HepG2 (cell line): ENCODE results near the gene VAC14. TPM values are rescaled to one million over a fixed set of nuclear protein-coding genes. Genes with fewer than 3 reads are reported as not detected.

Experiments
- BHLHE40 ChIP-seq: IDR thresholded peaks from 2 replicates; pipeline ENCODE4 v1.6.1; 2011; ENCODE audit warnings: low read length, improper control_type of control experiment
- HINFP ChIP-seq: sonication (generic); formaldehyde crosslinking; IDR thresholded peaks from 2 replicates; pipeline ENCODE4 v1.4.0; 2020; ENCODE audit warnings: low read depth, mild to moderate bottlenecking, missing genetic modification reagents
- HOXA3 ChIP-seq: sonication (generic); formaldehyde crosslinking; IDR thresholded peaks from 2 replicates; pipeline ENCODE4 v1.5.0; 2020; ENCODE audit warnings: missing genetic modification reagents
- KIAA2018 ChIP-seq: sonication (generic); formaldehyde crosslinking; IDR thresholded peaks from 2 replicates; pipeline ENCODE4 v1.5.0; 2020; ENCODE audit warnings: mild to moderate bottlenecking, missing genetic modification reagents, borderline replicate concordance
- KLF16 ChIP-seq, 2 experiments: sonication (generic) in 1 of 2; formaldehyde crosslinking in 1 of 2; IDR thresholded peaks; 2 replicates each; pipeline versions ENCODE4 v1.6.1 to v1.8.0; 2016 to 2023; ENCODE audit warnings: missing genetic modification reagents in 2 of 2, missing compliant biosample characterization in 1 of 2
- KLF6 ChIP-seq: IDR thresholded peaks from 2 replicates; pipeline ENCODE4 v1.8.0; 2016; ENCODE audit warnings: missing biosample characterization, missing genetic modification reagents
- MXD3 ChIP-seq: IDR thresholded peaks from 2 replicates; pipeline ENCODE4 v1.6.1; 2016; ENCODE audit warnings: mild to moderate bottlenecking, missing biosample characterization, missing genetic modification reagents
- MYC ChIP-seq: sonication (generic); formaldehyde crosslinking; IDR thresholded peaks from 2 replicates; pipeline ENCODE4 v1.9.0; 2021; ENCODE audit warnings: missing genetic modification reagents, borderline replicate concordance
- POLR2A ChIP-seq, 2 experiments: IDR thresholded peaks; 2 replicates each; pipeline ENCODE4 v1.6.1; 2011; ENCODE audit warnings: low read depth in 2 of 2, low read length in 2 of 2, mild to moderate bottlenecking in 1 of 2, moderate library complexity in 1 of 2; ENCODE audit not compliant: insufficient read depth in 1 of 2
- SAP130 ChIP-seq: IDR thresholded peaks from 2 replicates; pipeline ENCODE4 v1.6.1; 2016; ENCODE audit warnings: low read depth
- SRSF9 ChIP-seq: fragments of 200-400 bp; formaldehyde crosslinking; IDR thresholded peaks from 2 replicates; pipeline ENCODE4 v1.6.1; 2018; ENCODE audit warnings: borderline replicate concordance, mild to moderate bottlenecking, low read depth, low read length; ENCODE audit not compliant: insufficient read depth, poor library complexity, severe bottlenecking
- U2AF2 ChIP-seq: fragments of 200-400 bp; formaldehyde crosslinking; IDR thresholded peaks from 2 replicates; pipeline ENCODE4 v1.6.1; 2017; ENCODE audit warnings: low read depth, mild to moderate bottlenecking, low read length
- XRCC5 ChIP-seq: fragments of 200-400 bp; formaldehyde crosslinking; optimal IDR thresholded peaks from 2 replicates; pipeline ENCODE3; 2017; ENCODE audit warnings: mild to moderate bottlenecking, low read length
- ZBTB7A ChIP-seq: sonication (generic); formaldehyde crosslinking; IDR thresholded peaks from 2 replicates; pipeline ENCODE4 v1.8.0; 2022; ENCODE audit warnings: mild to moderate bottlenecking, missing genetic modification reagents
- ZFAT ChIP-seq: sonication (generic); formaldehyde crosslinking; conservative IDR thresholded peaks from 2 replicates; pipeline ENCODE4 v1.8.1; 2023; ENCODE audit warnings: missing genetic modification reagents, inconsistent platforms
- ZFP37 ChIP-seq: sonication (generic); formaldehyde crosslinking; IDR thresholded peaks from 2 replicates; pipeline ENCODE4 v1.4.0; 2020; ENCODE audit warnings: missing genetic modification reagents, borderline replicate concordance
- ZFX ChIP-seq: sonication (generic); formaldehyde crosslinking; IDR thresholded peaks from 2 replicates; pipeline ENCODE4 v1.4.0; 2020; ENCODE audit warnings: mild to moderate bottlenecking, low read depth, missing genetic modification reagents, moderate library complexity
- ZMAT3 ChIP-seq: sonication (generic); formaldehyde crosslinking; conservative IDR thresholded peaks from 2 replicates; pipeline ENCODE4 v1.7.0; 2021; ENCODE audit warnings: missing genetic modification reagents
- ZNF205 ChIP-seq: IDR thresholded peaks from 2 replicates; pipeline ENCODE4 v1.6.1; 2018; ENCODE audit warnings: missing biosample characterization, missing genetic modification reagents
- ZNF563 ChIP-seq: sonication (generic); formaldehyde crosslinking; IDR thresholded peaks from 2 replicates; pipeline ENCODE4 v1.8.0; 2022; ENCODE audit warnings: mild to moderate bottlenecking, moderate library complexity, missing genetic modification reagents
- ZNF747 ChIP-seq: sonication (generic); formaldehyde crosslinking; IDR thresholded peaks from 2 replicates; pipeline ENCODE4 v1.8.1; 2023; ENCODE audit warnings: missing genetic modification reagents, mild to moderate bottlenecking, borderline replicate concordance
- ZSCAN29 ChIP-seq: sonication (generic); formaldehyde crosslinking; conservative IDR thresholded peaks from 2 replicates; pipeline ENCODE4 v1.4.0; 2020; ENCODE audit warnings: mild to moderate bottlenecking, missing genetic modification reagents
- polyA plus RNA-seq, 8 experiments: library from polyadenylated mRNA; depleted of rRNA in 3 of 8; stranded (reverse) in 7 of 8; unstranded in 1 of 8; fragments of >200 nt; fragmentation: Illumina TruSeq in 4 of 8; extraction: Trizol in 4 of 8; gene quantifications; 2 replicates each; pipeline versions ENCODE4 v1.2.1 to v1.2.3, GENCODE V29; 2011 to 2016; ENCODE audit warnings: low read depth in 4 of 8, missing spikeins in 1 of 8, mixed read lengths in 1 of 8; ENCODE audit not compliant: insufficient read depth in 1 of 8
- total RNA-seq, 5 experiments: library from RNA; depleted of rRNA; stranded (reverse); fragments of >200 nt; fragmentation: Illumina TruSeq; extraction: Trizol; gene quantifications; 2 replicates each; pipeline ENCODE4 v1.2.3, GENCODE V29; 2016; ENCODE audit warnings: low read depth in 1 of 5

VAC14 gene
- total and polyA plus RNA-seq, 2 of the 13 experiments (the other 11 are each of a cell fraction or from before 2014, with no cell fraction given): 23.5 to 24.6 TPM

- no peak for TF ChIP-seq HINFP
- TF ChIP-seq ZFP37 (CRISPR knock-in tag): 0 out of 2 replicates have a peak, but pooled peaks have one; percentile 25
- no peak for TF ChIP-seq ZSCAN29 (CRISPR knock-in tag)
- TF ChIP-seq KLF16 (CRISPR knock-in tag; IDR thresholded peaks at IDR 0.05): no peak
- no peak for TF ChIP-seq ZFX (CRISPR knock-in tag)
- no peak for TF ChIP-seq MXD3
- TF ChIP-seq POLR2A (IDR thresholded peaks at IDR 0.05; ENCODE audit: insufficient read depth in 1 of 2, low read depth in 2 of 2, low read length in 2 of 2): no peak
- TF ChIP-seq ZNF747 (CRISPR knock-in tag): no peak; the same call in 1 of the 2 replicates
- no peak for TF ChIP-seq BHLHE40
- TF ChIP-seq XRCC5: no peak
- TF ChIP-seq ZBTB7A: no peak
- no peak for TF ChIP-seq KIAA2018
- TF ChIP-seq SAP130 (CRISPR knock-in tag): no peak
- no peak for TF ChIP-seq HOXA3 (CRISPR knock-in tag)
- TF ChIP-seq ZNF205 (CRISPR knock-in tag): no peak
- TF ChIP-seq ZFAT (CRISPR knock-in tag): no peak
- no peak for TF ChIP-seq KLF6 (CRISPR knock-in tag)
- no peak for TF ChIP-seq ZNF563 (CRISPR knock-in tag)
- 0 out of 2 replicates have a peak, but pooled peaks have one; percentile 18 for TF ChIP-seq U2AF2
- no peak for TF ChIP-seq SRSF9
- TF ChIP-seq ZMAT3 (CRISPR knock-in tag): 0 out of 2 replicates have a peak, but pooled peaks have one; percentile 3
- no peak for TF ChIP-seq MYC (CRISPR knock-in tag)
These were observed 144.8 kb downstream of the VAC14 start (continued) for GRCh38 chr16:70656065-70656711.
